ENCODE results near the gene YBX1.
"Not testable (repeated sequence)": the region's sequence is repeated elsewhere in the genome, so short reads cannot be mapped to it uniquely, and the experiment has no call there.

YBX1 gene

GRCh38 chr1:42681741-42682483 is at the start of gene YBX1:
Gene YBX1 (plus strand): TSS chr1:42682418. CDS start chr1:42682566, 148 bp downstream.
- DNase-seq: peak; percentile 97

GRCh38 chr1:42639116-42639515 is 43.1 kb upstream of the YBX1 start:
- no peak for DNase-seq

- DNase-seq: no peak
These were observed 36.2 kb upstream of the YBX1 start for GRCh38 chr1:42646056-42646455.

- no peak for DNase-seq
These were observed 25.0 kb upstream of the YBX1 start for GRCh38 chr1:42657201-42657600.

GRCh38 chr1:42657981-42658876 is 24.0 kb upstream of the YBX1 start, which contains the start of gene PPIH:
Gene PPIH (plus strand): TSS chr1:42658423. CDS start chr1:42658447, 24 bp downstream.
- peak; percentile 96 for DNase-seq

GRCh38 chr1:42658877-42659337 is 23.3 kb upstream of the YBX1 start:
- no peak for DNase-seq

GRCh38 chr1:42660907-42661500 is 21.2 kb upstream of the YBX1 start:
- DNase-seq: no peak

GRCh38 chr1:42669936-42670335 is 12.3 kb upstream of the YBX1 start:
- no peak for DNase-seq

- DNase-seq: no peak
These were observed 11.8 kb upstream of the YBX1 start for GRCh38 chr1:42670425-42670824.

GRCh38 chr1:42674214-42674613 is 8.0 kb upstream of the YBX1 start:
- DNase-seq: no peak

- DNase-seq: no peak
These were observed 7.5 kb upstream of the YBX1 start for GRCh38 chr1:42674682-42675081.

GRCh38 chr1:42675467-42675866 is 6.8 kb upstream of the YBX1 start:
- DNase-seq: no peak

- DNase-seq: no peak
These were observed 5.6 kb upstream of the YBX1 start for GRCh38 chr1:42676534-42677087.

- no peak for DNase-seq
These were observed 2.7 kb upstream of the YBX1 start for GRCh38 chr1:42679364-42679983.

- DNase-seq: no peak
These were observed 2.2 kb upstream of the YBX1 start for GRCh38 chr1:42680055-42680454.

GRCh38 chr1:42680921-42681683 is 1.1 kb upstream of the YBX1 start:
- peak; percentile 46 for DNase-seq

GRCh38 chr1:42682484-42682738 is 193 bp downstream of the YBX1 start:
- DNase-seq: not testable (repeated sequence)

- peak; percentile 75 for DNase-seq
These were observed 717 bp downstream of the YBX1 start for GRCh38 chr1:42682739-42683531.

GRCh38 chr1:42684139-42684538 is 1.9 kb downstream of the YBX1 start:
- DNase-seq: no peak

GRCh38 chr1:42686418-42686817 is 4.2 kb downstream of the YBX1 start:
- DNase-seq: no peak

GRCh38 chr1:42689912-42690311 is 7.7 kb downstream of the YBX1 start:
- no peak for DNase-seq

Data from right forelimb (tissue), 1 donor.